Stromal cell of bone marrow (primary cell): ENCODE data around the gene RHBDL1.

Source experiments
- DNase-seq: peaks from one replicate; pipeline ENCODE4 v3.0.0-alpha.2; 2012; ENCODE audit warnings: low read depth

Gene RHBDL1

GRCh38 chr16:675884-676564, 553 bp downstream of the RHBDL1 start:
- no peak for DNase-seq

- DNase-seq = no peak
Measured at GRCh38 chr16:676565-676902, 1.1 kb downstream of the RHBDL1 start.

- DNase-seq = no peak
Measured at GRCh38 chr16:676913-677312, 1.4 kb downstream of the RHBDL1 start.

- no peak for DNase-seq
Measured at GRCh38 chr16:677316-678190, 2.1 kb downstream of the RHBDL1 start.

GRCh38 chr16:678209-678857, 2.9 kb downstream of the RHBDL1 start:
- DNase-seq = no peak

GRCh38 chr16:678858-679813, 3.7 kb downstream of the RHBDL1 start:
- no peak for DNase-seq

GRCh38 chr16:679814-680624, 4.5 kb downstream of the RHBDL1 start, which contains the start of gene STUB1:
Gene STUB1 (plus strand): TSS chr16:680410. CDS start chr16:680526, 116 bp downstream.
- DNase-seq = peak; percentile 68

GRCh38 chr16:680625-680945, 5.1 kb downstream of the RHBDL1 start:
- no peak for DNase-seq

- DNase-seq = peak; percentile 43
Measured at GRCh38 chr16:680967-681745, 5.7 kb downstream of the RHBDL1 start.

GRCh38 chr16:681746-682427, 6.4 kb downstream of the RHBDL1 start:
- DNase-seq = no peak

GRCh38 chr16:682493-683395, 7.3 kb downstream of the RHBDL1 start:
- no peak for DNase-seq

- no peak for DNase-seq
Measured at GRCh38 chr16:683396-684070, 8.1 kb downstream of the RHBDL1 start.

GRCh38 chr16:684071-684794, 8.8 kb downstream of the RHBDL1 start, which contains the start of gene JMJD8:
Gene JMJD8 (minus strand): TSS chr16:684334. CDS start chr16:684319, 15 bp downstream.
- peak; percentile 93 for DNase-seq

- DNase-seq = no peak
Measured at GRCh38 chr16:684961-685696, 9.7 kb downstream of the RHBDL1 start.

GRCh38 chr16:685967-686366, 10.5 kb downstream of the RHBDL1 start:
- DNase-seq = no peak

GRCh38 chr16:686459-687260, 11.2 kb downstream of the RHBDL1 start:
- DNase-seq = no peak
